Adrenal gland (tissue), 5 donors: ENCODE results near the gene ANKRD28.

Experiments used
- CTCF ChIP-seq, 6 experiments: fragments of 450-650 bp in 4 of 6; fragments of 200-600 bp in 2 of 6; sonication (generic) in 1 of 6; IDR thresholded peaks; 1 replicate in 5 of 6; 2 replicates in 1 of 6; pipeline versions ENCODE4 v1.5.1 to v1.8.0; 2016 to 2021; ENCODE audit warnings: antibody characterized with exemption in 6 of 6, mild to moderate bottlenecking in 2 of 6, moderate library complexity in 1 of 6
- POLR2A ChIP-seq, 2 donors: fragments of 450-650 bp; IDR thresholded peaks; one replicate each; pipeline ENCODE4 v1.6.1; 2017; ENCODE audit warnings: antibody characterized with exemption in 2 of 2, mild to moderate bottlenecking in 2 of 2, moderate library complexity in 1 of 2
- donor health status: DM: no; HTN: no; CAD: no.

- TF ChIP-seq CTCF (IDR thresholded peaks at IDR 0.05) (no peak), POLR2A (IDR thresholded peaks at IDR 0.05) (no peak)
Measured at GRCh38 chr3:15660055-15660935, 137.5 kb downstream of the ANKRD28 start.
